GM19324 (cell line): ENCODE data around the gene DISP2.

Experiments
- ATAC-seq: cut with Tn5 transposase; IDR thresholded peaks from one replicate; pipeline ENCODE4 v1.9.1; 2021; ENCODE audit warnings: mild to moderate bottlenecking, moderate library complexity; ENCODE audit not compliant: unreplicated experiment, low FRiP score

Gene DISP2

GRCh38 chr15:40358471-40359353 lies 693 bp downstream of the DISP2 start:
- ATAC-seq, result no peak

GRCh38 chr15:40360015-40360414 lies 2.0 kb downstream of the DISP2 start:
- no peak for ATAC-seq

GRCh38 chr15:40361640-40362039 lies 3.6 kb downstream of the DISP2 start:
- no peak for ATAC-seq

GRCh38 chr15:40363611-40364010 lies 5.6 kb downstream of the DISP2 start:
- ATAC-seq, result no peak

GRCh38 chr15:40364251-40364650 lies 6.2 kb downstream of the DISP2 start:
- no peak for ATAC-seq

- no peak for ATAC-seq
Measured at GRCh38 chr15:40365016-40365415, 7.0 kb downstream of the DISP2 start.

GRCh38 chr15:40365624-40366456 lies 7.8 kb downstream of the DISP2 start:
- no peak for ATAC-seq

- ATAC-seq, result no peak
Measured at GRCh38 chr15:40366457-40367370, 8.7 kb downstream of the DISP2 start.

GRCh38 chr15:40367371-40367685 lies 9.3 kb downstream of the DISP2 start:
- no peak for ATAC-seq

GRCh38 chr15:40367686-40368611 lies 9.9 kb downstream of the DISP2 start:
- peak; percentile 74 for ATAC-seq

GRCh38 chr15:40368719-40369473 lies 10.9 kb downstream of the DISP2 start:
- no peak for ATAC-seq

GRCh38 chr15:40369474-40369869 lies 11.5 kb downstream of the DISP2 start:
- ATAC-seq, result no peak

GRCh38 chr15:40369971-40370370 lies 12.0 kb downstream of the DISP2 start:
- ATAC-seq, result no peak

GRCh38 chr15:40372981-40373380 lies 15.0 kb downstream of the DISP2 start:
- ATAC-seq, result no peak

- no peak for ATAC-seq
Measured at GRCh38 chr15:40377606-40378005, 19.6 kb downstream of the DISP2 start.

- ATAC-seq, result no peak
Measured at GRCh38 chr15:40379374-40379773, 21.4 kb downstream of the DISP2 start.

- ATAC-seq, result no peak
Measured at GRCh38 chr15:40379853-40380252, 21.8 kb downstream of the DISP2 start.

- no peak for ATAC-seq
Measured at GRCh38 chr15:40380636-40381035, 22.6 kb downstream of the DISP2 start.
